SK-N-SH (cell line): Measurements from ENCODE around the gene TJP3.

Source experiments
- CTCF ChIP-seq: fragments of 200-600 bp; sonication (generic); IDR thresholded peaks from 2 replicates; pipeline ENCODE4 v1.6.1; 2017; ENCODE audit warnings: antibody characterized with exemption, mild to moderate bottlenecking, moderate library complexity
- POLR2AphosphoS5 ChIP-seq: IDR thresholded peaks from 2 replicates; pipeline ENCODE4 v1.6.1; 2012; ENCODE audit warnings: low read depth, low read length
- RFX5 ChIP-seq: IDR thresholded peaks from 2 replicates; pipeline ENCODE4 v1.6.1; 2012; ENCODE audit warnings: mild to moderate bottlenecking, improper control_type of control experiment, low read length
- TAF1 ChIP-seq: IDR thresholded peaks from 2 replicates; pipeline ENCODE4 v1.6.1; 2012; ENCODE audit warnings: low read depth, mild to moderate bottlenecking, low read length, moderate library complexity, borderline replicate concordance
- TCF12 ChIP-seq: IDR thresholded peaks from 2 replicates; pipeline ENCODE4 v1.4.0; 2012
- TF ChIP-seq, protein P1 (sequence below): fragments of 150-350 bp; IDR thresholded peaks from 2 replicates; pipeline ENCODE4 v1.6.1; 2017; ENCODE audit warnings: antibody characterized with exemption, low read length, low read depth, borderline replicate concordance

DNA sequence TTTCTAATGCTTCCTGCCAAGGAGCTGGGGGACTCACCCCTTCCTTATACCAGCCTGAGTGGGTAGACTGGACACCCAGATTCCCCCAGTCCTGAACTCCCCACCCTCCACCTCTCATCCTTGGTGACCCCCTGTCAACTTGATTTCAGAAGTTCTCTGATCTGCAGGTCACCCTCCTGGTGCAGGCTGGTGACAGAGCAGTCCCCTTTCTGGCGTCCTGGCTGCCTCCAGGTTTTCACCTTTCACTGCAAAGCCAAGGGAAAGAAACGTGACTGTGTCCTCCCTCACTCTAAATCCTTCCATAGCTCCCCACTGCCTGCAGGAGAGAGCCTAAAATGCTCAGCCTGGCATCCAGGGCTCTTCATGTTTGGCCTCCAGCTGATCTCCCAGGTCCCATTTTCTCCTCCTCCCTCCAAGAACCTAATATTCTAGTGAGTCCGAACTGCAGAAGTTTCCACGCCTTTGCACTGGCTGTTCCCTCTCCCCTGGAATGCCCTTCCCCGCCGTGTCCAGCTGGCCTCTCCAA is 82.1 kb downstream of the TJP3 start:
- TF ChIP-seq TAF1 (no peak), CTCF (no peak), RFX5 (no peak), TCF12 (no peak), POLR2AphosphoS5 (no peak)
- TF ChIP-seq, protein P1, sequence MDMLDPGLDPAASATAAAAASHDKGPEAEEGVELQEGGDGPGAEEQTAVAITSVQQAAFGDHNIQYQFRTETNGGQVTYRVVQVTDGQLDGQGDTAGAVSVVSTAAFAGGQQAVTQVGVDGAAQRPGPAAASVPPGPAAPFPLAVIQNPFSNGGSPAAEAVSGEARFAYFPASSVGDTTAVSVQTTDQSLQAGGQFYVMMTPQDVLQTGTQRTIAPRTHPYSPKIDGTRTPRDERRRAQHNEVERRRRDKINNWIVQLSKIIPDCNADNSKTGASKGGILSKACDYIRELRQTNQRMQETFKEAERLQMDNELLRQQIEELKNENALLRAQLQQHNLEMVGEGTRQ: no peak
